GM12865 (cell line): Measurements from ENCODE around the gene SAP25.

ENCODE experiments used
- DNase-seq: peaks from one replicate; pipeline ENCODE4 v3.0.0; 2010; ENCODE audit warnings: low read depth
- H3K4me3 ChIP-seq: 2 replicates; pipeline ENCODE4 v1.5.1; 2011; ENCODE audit warnings: mild to moderate bottlenecking, low read depth, low read length, control low read depth
- CTCF ChIP-seq: IDR thresholded peaks from 2 replicates; pipeline ENCODE4 v1.5.1; 2011; ENCODE audit warnings: low read length, control low read depth, low read depth, inconsistent platforms; ENCODE audit not compliant: insufficient read depth; ENCODE audit errors: missing control alignments

SAP25 gene

DNA sequence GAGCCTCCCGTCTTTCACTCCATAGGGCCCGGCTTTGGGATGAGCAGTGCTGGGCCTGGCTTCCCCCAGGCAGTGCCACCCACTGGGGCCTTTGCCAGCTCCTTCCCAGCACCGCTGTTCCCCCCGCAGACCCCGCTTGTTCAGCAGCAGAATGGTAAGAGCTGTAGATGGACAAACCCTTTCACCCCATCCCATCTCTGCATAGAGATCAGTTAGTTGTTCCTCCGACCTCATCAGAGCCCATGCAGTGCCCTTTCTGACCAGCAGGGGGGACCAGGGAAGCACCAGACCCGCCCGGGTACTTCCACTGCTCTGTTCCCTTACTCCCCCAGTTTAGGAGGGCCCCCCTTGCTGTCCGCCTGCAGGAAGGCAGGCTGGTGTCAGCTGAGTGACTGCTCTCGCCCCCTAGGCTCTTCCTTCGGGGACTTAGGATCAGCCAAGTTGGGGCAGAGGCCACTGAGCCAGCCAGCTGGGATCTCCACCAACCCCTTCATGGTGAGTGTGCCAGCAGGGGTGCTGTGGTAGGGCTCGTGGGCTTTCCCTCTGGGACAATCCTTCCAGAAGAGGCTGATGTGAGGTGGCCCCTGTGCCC is 9.8 kb downstream of the SAP25 start:
- DNase-seq = peak; percentile 81
- TF ChIP-seq CTCF = peak; percentile 96
- no peak overlapping the region for H3K4me3 ChIP-seq

- no peak for TF ChIP-seq CTCF
- DNase-seq = no peak
- no peak overlapping the region for H3K4me3 ChIP-seq
These were observed 10.6 kb downstream of the SAP25 start for GRCh38 chr7:100563100-100563564.

GRCh38 chr7:100562195-100563099 is 11.3 kb downstream of the SAP25 start:
- no peak overlapping the region for H3K4me3 ChIP-seq
- no peak for TF ChIP-seq CTCF

GRCh38 chr7:100561491-100562194 is 12.1 kb downstream of the SAP25 start:
- no peak for DNase-seq
- no peak for TF ChIP-seq CTCF
- no peak overlapping the region for H3K4me3 ChIP-seq

More at GRCh38 chr7:100562195-100563099, 11.3 kb downstream of the SAP25 start:
- DNase-seq = no peak

DNA sequence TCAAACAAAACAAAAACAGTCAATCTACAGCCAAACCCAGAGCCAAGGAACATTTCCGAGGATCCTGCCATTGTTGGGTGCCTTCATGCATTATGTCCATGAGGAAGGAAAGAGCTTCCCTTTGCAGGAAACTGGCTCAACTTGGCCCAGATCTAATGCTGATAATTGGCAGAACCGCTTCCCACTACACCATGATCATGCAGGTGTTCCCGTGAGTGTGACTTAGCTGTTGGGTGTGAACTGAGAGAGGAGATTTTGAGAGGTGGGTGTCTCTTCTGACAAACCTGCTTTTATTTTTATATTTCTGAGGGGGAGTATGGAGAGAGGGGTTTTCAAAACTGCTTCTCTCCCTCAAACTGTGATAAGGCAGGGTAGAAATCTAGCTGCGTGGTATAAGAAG is 14.6 kb downstream of the SAP25 start:
- no peak overlapping the region for H3K4me3 ChIP-seq
- no peak for DNase-seq
- no peak for TF ChIP-seq CTCF

DNA sequence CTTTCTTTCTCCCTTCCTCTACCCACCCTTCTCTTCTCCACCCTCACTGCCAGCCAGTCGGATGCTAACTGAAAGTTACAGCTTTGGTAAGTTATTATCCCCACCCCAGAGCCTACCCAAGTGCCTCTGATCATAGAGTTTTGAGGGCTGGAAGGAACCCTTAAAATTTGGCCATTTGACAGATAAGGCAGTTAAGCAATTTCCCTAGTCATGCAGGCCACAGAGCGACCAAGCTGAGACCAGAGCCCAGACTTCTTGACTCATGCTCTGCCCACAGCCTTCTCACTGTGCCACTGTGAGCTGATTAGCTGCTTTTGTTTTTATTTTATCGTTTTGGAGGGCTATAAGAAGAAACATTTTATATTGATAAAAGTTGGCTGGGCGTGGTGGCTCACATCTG is 17.2 kb downstream of the SAP25 start:
- TF ChIP-seq CTCF = no peak
- no peak for DNase-seq
- H3K4me3 ChIP-seq = no peak overlapping the region
